IMR-90 (cell line): ENCODE results near the gene FNDC3B. TPM values are rescaled to one million over a fixed set of nuclear protein-coding genes. Genes with fewer than 3 reads are reported as not detected.
A peak's percentile ranks its signal among the peaks of the same experiment; 100 is the strongest.

Source experiments
- ATAC-seq: fragments of 200-7000 bp; cut with Tn5 transposase; 2 replicates; pipeline ENCODE4 v1.9.1; 2020; ENCODE audit warnings: low read depth, mild to moderate bottlenecking, moderate library complexity
- BruUV-seq: library from RNA; stranded (reverse); fragments of 400-500 nt; replicated peaks from 2 replicates; lab custom pipeline; 2021; lab: Mats Ljungman, UMichigan
- CTCF ChIA-PET: fragments of 300-600 bp; formaldehyde crosslinking; extraction: SDS; loops from one replicate; lab custom pipeline; 2021; ENCODE audit warnings: antibody characterized with exemption; lab: Yijun Ruan, JAX
- POLR2A ChIA-PET: fragments of 300-600 bp; sonication (Branson Sonifier 250); formaldehyde crosslinking; loops from one replicate; lab custom pipeline; 2022; ENCODE audit warnings: antibody characterized with exemption; ENCODE audit not compliant: unreplicated experiment; lab: Charles Lee
- DNase-seq: peaks from one replicate; pipeline ENCODE4 v3.0.0; 2013
- H2AFZ ChIP-seq: replicated peaks from 2 replicates; pipeline ENCODE3; 2013; ENCODE audit warnings: low read length, mild to moderate bottlenecking; ENCODE audit not compliant: poor library complexity
- H2AK5ac ChIP-seq: 2 replicates; pipeline ENCODE4 v1.6.1; 2013; ENCODE audit warnings: low read depth, low read length, inconsistent platforms
- H2AK9ac ChIP-seq: replicated peaks from 2 replicates; pipeline ENCODE3; 2013; ENCODE audit warnings: mild to moderate bottlenecking, low read depth, low read length, moderate library complexity; ENCODE audit not compliant: poor library complexity
- H2BK120ac ChIP-seq: 2 replicates; pipeline ENCODE4 v1.6.1; 2013; ENCODE audit warnings: low read depth, low read length, inconsistent platforms
- H2BK15ac ChIP-seq: 3 replicates; pipeline ENCODE4 v1.6.1; 2013; ENCODE audit warnings: low read depth, low read length, inconsistent platforms
- H2BK20ac ChIP-seq: 2 replicates; pipeline ENCODE4 v1.6.1; 2013; ENCODE audit warnings: low read depth, mild to moderate bottlenecking, inconsistent platforms, low read length, moderate library complexity
- H2BK5ac ChIP-seq: 2 replicates; pipeline ENCODE4 v1.6.1; 2013; ENCODE audit warnings: mild to moderate bottlenecking, low read depth, low read length, inconsistent platforms; ENCODE audit not compliant: poor library complexity, severe bottlenecking
- H3K14ac ChIP-seq: replicated peaks from 2 replicates; pipeline ENCODE4 v1.6.1; 2013; ENCODE audit warnings: low read depth, low read length, inconsistent platforms
- H3K18ac ChIP-seq: 2 replicates; pipeline ENCODE4 v1.6.1; 2013; ENCODE audit warnings: low read depth, low read length, control low read depth
- H3K23ac ChIP-seq: 2 replicates; pipeline ENCODE4 v1.6.1; 2013; ENCODE audit warnings: low read depth, low read length, inconsistent platforms
- H3K27ac ChIP-seq: 2 replicates; pipeline ENCODE4 v1.5.1; 2013; ENCODE audit warnings: mild to moderate bottlenecking, control low read depth, low read length; ENCODE audit not compliant: insufficient read depth
- H3K27me3 ChIP-seq: 2 replicates; pipeline ENCODE4 v1.6.1; 2013; ENCODE audit warnings: low read length; ENCODE audit not compliant: control insufficient read depth, insufficient read depth
- H3K36me3 ChIP-seq: 2 replicates; pipeline ENCODE4 v1.6.1; 2013; ENCODE audit warnings: low read length, mixed read lengths; ENCODE audit not compliant: control insufficient read depth, insufficient read depth
- H3K4ac ChIP-seq: 2 replicates; pipeline ENCODE4 v1.6.1; 2013; ENCODE audit warnings: low read depth, low read length, inconsistent platforms
- H3K4me1 ChIP-seq: 2 replicates; pipeline ENCODE4 v1.6.1; 2013; ENCODE audit warnings: low read length, mixed read lengths; ENCODE audit not compliant: control insufficient read depth, insufficient read depth
- H3K4me2 ChIP-seq: 2 replicates; pipeline ENCODE4 v1.6.1; 2013; ENCODE audit warnings: low read depth, mild to moderate bottlenecking, control low read depth, low read length, moderate library complexity
- H3K4me3 ChIP-seq: 2 replicates; pipeline ENCODE4 v1.5.1; 2013; ENCODE audit warnings: low read depth, mild to moderate bottlenecking, control low read depth, low read length, moderate library complexity; ENCODE audit not compliant: insufficient read depth
- H3K56ac ChIP-seq: 2 replicates; pipeline ENCODE4 v1.6.1; 2013; ENCODE audit warnings: low read length, inconsistent platforms; ENCODE audit not compliant: insufficient read depth; ENCODE audit errors: extremely low read depth
- H3K79me1 ChIP-seq, 2 experiments: 2 replicates each; pipeline ENCODE4 v1.6.1; 2013; ENCODE audit warnings: low read length in 2 of 2, inconsistent platforms in 1 of 2, low read depth in 1 of 2
- H3K9ac ChIP-seq: 2 replicates; pipeline ENCODE4 v1.6.1; 2013; ENCODE audit warnings: low read depth, low read length, control low read depth
- H3K9me1 ChIP-seq: 2 replicates; pipeline ENCODE4 v1.6.1; 2013; ENCODE audit warnings: low read length, inconsistent platforms; ENCODE audit not compliant: insufficient read depth
- H3K9me3 ChIP-seq: 2 replicates; pipeline ENCODE4 v1.6.1; 2013; ENCODE audit warnings: low read length; ENCODE audit not compliant: control insufficient read depth, insufficient read depth
- H4K20me1 ChIP-seq: 2 replicates; pipeline ENCODE4 v1.6.1; 2013; ENCODE audit warnings: low read length, inconsistent platforms; ENCODE audit not compliant: insufficient read depth
- H4K5ac ChIP-seq: 2 replicates; pipeline ENCODE4 v1.6.1; 2013; ENCODE audit warnings: mild to moderate bottlenecking, low read depth, low read length, control low read depth
- H4K8ac ChIP-seq, 2 experiments: 2 replicates each; pipeline ENCODE4 v1.6.1; 2013; ENCODE audit warnings: low read depth in 2 of 2, low read length in 2 of 2, control low read depth in 1 of 2, inconsistent platforms in 1 of 2
- H4K91ac ChIP-seq: 2 replicates; pipeline ENCODE4 v1.6.1; 2013; ENCODE audit warnings: low read depth, low read length, inconsistent platforms; ENCODE audit not compliant: insufficient read depth
- CEBPB ChIP-seq: IDR thresholded peaks from 2 replicates; pipeline ENCODE4 v1.6.1; 2012; ENCODE audit warnings: low read depth, low read length, improper control_type of control experiment
- POLR2A ChIP-seq: IDR thresholded peaks from 2 replicates; pipeline ENCODE4 v1.6.1; 2012; ENCODE audit warnings: mild to moderate bottlenecking, low read depth, low read length
- WGBS, 2 experiments: methylation state at CpG; one replicate each; pipeline versions ENCODE4 v1.1.5 to v1.1.7; 2013; ENCODE audit warnings: missing lambda C conversion rate in 2 of 2; ENCODE audit not compliant: insufficient read length in 1 of 2; ENCODE audit errors: extremely low coverage in 2 of 2; 5-methylcytosine and 5-hydroxymethylcytosine counted together
- dilution Hi-C: fragments of 300-500 bp; cut with HindIII; formaldehyde crosslinking; loops from one replicate; pipeline ENCODE4 v1.14.3; 2018; ENCODE audit warnings: low sequenced_read_pairs; ENCODE audit not compliant: unreplicated experiment
- in situ Hi-C: fragments of 300-500 bp; cut with MboI; formaldehyde crosslinking; loops from 3 replicates; pipeline ENCODE4 v1.14.3; 2019; ENCODE audit warnings: low sequenced_read_pairs, inconsistent platforms, mixed read lengths
- intact Hi-C: fragments of 100-400 bp; cut with micrococcal nuclease; formaldehyde crosslinking; loops from 2 replicates; pipeline ENCODE4 v1.10.0; 2022
- polyA plus RNA-seq, 3 experiments: library from polyadenylated mRNA; depleted of rRNA; stranded (reverse); fragments of >200 nt; gene quantifications; 2 replicates each; pipeline ENCODE4 v1.2.3, GENCODE V29; 2012; ENCODE audit warnings: low replicate concordance in 1 of 3
- total RNA-seq: library from RNA; depleted of rRNA; stranded (reverse); fragments of >200 nt; gene quantifications from 2 replicates; pipeline ENCODE4 v1.2.3, GENCODE V29; 2012

FNDC3B gene
- total and polyA plus RNA-seq, 2 of the 4 experiments (the other 2 are of a cell fraction), result 23.9 to 150 TPM

DNA sequence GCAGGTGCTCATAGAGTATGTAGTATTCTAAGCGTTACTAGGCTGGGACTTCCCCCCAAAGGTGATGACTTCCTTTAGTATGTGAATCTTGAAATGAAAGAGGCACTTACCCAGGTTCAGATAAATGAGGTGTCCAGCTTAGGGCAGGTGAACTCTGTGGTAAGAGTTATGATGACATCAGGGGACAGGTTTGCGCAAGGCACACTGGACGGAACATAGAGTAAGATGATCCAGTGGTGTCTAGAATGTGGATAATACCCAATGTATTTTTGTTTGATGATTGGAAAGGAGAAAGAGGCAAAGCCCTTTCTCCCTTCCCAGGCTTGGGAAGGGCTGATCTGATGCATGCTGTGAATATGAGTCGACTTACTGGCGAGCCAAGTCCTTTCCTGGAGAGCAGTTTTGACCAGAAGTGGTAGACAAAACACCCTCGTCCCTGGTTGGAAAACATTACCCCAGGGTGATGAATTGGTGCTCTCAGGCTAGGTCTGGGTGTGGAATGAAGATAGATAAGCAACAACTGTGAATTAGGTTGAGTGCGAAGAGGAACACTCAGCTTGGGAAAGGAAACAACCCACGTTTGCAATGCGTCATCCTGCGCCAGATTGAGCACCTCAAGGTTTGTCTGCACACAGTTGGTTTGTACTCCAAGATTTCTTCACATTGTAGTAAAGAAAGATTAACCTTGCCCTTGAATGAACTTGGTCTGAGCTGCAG is 284.7 kb downstream of the FNDC3B start:
- no peak overlapping the region for H4K5ac ChIP-seq
- no peak overlapping the region for H3K9ac ChIP-seq
- H3K23ac ChIP-seq, result no peak overlapping the region
- 0 out of 2 replicates have a peak overlapping the region, but pooled peaks have one; percentile 12 for H3K14ac ChIP-seq
- CTCF ChIA-PET, result interaction anchor here (1.1 kb wide), 1 partner anchor 15 kb away, joined by 3 read pairs; no protein-coding TSS in a partner anchor
- peaks cover 36% of the 10 kb centered on the region for H3K9me1 ChIP-seq
- no peak overlapping the region for H3K4ac ChIP-seq
- no peak overlapping the region for H2AK5ac ChIP-seq
- H2BK120ac ChIP-seq, result no peak overlapping the region
- H4K91ac ChIP-seq, result no peak overlapping the region; the same call in 1 of the 2 replicates
- dilution Hi-C loops, result no loop called here
- H2BK20ac ChIP-seq, result no peak overlapping the region
- H4K8ac ChIP-seq, result 0 out of 4 replicates have a peak overlapping the region, but pooled peaks of 1 of the 2 experiments have one; percentile 20
- ATAC-seq (peak; percentile 33), DNase-seq (peak; percentile 62)
- peaks cover 15% of the 10 kb centered on the region for H3K4me1 ChIP-seq
- peaks cover 13% of the 10 kb centered on the region; the same call in 1 of the 2 replicates for H4K20me1 ChIP-seq
- H3K18ac ChIP-seq, result no peak overlapping the region
- H3K56ac ChIP-seq, result no peak overlapping the region
- no peaks in the 10 kb centered on the region for H3K27me3 ChIP-seq
- intact Hi-C loops, result no loop called here
- POLR2A ChIA-PET, result no interaction called here
- no peak overlapping the region for H2AK9ac ChIP-seq
- no peak overlapping the region for H3K4me2 ChIP-seq
- no peak overlapping the region for H2BK15ac ChIP-seq
- no peak overlapping the region for H2BK5ac ChIP-seq
- WGBS, 2 experiments, result 70% methylated on average over 2 of the region's 10 CpGs; no CpG with 5 or more reads in 1 of the 2 experiments
- no peak overlapping the region for H2AFZ ChIP-seq
- peaks cover 45% of the 10 kb centered on the region for H3K36me3 ChIP-seq
- no peak overlapping the region for H3K27ac ChIP-seq
- BruUV-seq, result no TSS peak
- TF ChIP-seq CEBPB, result peak; percentile 92
- no peak for TF ChIP-seq POLR2A
- H3K9me3 ChIP-seq, result no peaks in the 10 kb centered on the region
- H3K4me3 ChIP-seq, result no peak overlapping the region
- H3K79me1 ChIP-seq, result peaks cover 47 to 70% of the 10 kb centered on the region in 2 experiments
- in situ Hi-C loops, result no loop called here
